GM19240 (cell line): ENCODE measurements around the gene SLC25A45.
"Not testable (repeated sequence)": the region's sequence is repeated elsewhere in the genome, so short reads cannot be mapped to it uniquely, and the experiment has no call there.

Experiments
- DNase-seq: peaks from one replicate; pipeline ENCODE4 v3.0.0; 2011; ENCODE audit warnings: low spot score; ENCODE audit not compliant: insufficient read length

SLC25A45 gene

GRCh38 chr11:65363770-65364169 lies 18.7 kb downstream of the SLC25A45 start:
- DNase-seq: no peak

DNA sequence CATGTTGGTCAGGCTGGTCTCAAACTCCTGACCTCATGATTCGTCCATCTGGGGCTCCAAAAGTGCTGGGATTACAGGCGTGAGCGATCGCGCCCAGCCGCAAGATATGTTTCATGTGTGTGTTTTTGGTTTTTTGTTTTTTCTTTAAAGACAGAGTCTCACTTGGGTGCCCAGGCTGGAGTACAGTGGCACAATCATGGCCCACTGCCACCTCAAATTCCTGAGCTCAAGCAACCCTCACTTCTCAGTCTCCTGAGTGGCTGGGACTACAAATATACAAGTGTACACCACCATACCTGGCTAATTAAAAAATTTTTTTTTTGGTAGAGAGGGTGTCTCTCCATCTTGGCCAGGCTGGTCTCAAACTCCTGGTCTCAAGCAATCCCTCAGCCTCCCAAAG lies 19.5 kb downstream of the SLC25A45 start:
- DNase-seq: no peak

DNA sequence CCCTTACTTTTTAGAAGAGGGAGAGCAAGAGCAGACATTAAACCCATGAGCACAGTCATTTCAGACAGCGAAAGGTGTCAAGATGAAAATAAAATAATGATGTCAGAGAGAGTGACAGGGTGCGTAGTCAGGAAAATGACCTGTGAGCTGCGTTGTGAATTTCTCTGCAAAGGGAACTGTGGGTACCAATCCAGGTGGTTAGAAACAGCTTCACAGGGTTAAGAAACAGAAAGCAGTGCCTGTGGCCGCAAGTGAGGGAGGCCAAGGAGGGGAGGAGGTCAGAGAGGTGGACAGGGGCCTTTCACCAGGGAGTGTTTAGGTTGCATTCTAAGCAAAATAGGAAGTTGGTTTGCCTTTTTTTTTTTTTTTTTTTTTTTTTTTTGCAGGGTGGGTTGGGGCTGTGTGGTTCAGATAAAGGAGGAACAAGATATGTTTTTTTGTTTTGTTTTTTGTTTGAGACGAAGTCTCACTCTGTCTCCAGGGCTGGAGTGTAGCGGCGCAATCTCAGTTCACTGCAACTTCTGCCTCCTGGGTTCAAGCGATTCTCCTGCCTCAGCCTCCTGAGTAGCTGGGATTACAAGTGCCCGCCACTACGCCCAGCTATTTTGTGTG lies 20.0 kb downstream of the SLC25A45 start:
- peak; percentile 32 for DNase-seq

- no peak for DNase-seq
These were observed 24.5 kb downstream of the SLC25A45 start for GRCh38 chr11:65357856-65358356.

DNA sequence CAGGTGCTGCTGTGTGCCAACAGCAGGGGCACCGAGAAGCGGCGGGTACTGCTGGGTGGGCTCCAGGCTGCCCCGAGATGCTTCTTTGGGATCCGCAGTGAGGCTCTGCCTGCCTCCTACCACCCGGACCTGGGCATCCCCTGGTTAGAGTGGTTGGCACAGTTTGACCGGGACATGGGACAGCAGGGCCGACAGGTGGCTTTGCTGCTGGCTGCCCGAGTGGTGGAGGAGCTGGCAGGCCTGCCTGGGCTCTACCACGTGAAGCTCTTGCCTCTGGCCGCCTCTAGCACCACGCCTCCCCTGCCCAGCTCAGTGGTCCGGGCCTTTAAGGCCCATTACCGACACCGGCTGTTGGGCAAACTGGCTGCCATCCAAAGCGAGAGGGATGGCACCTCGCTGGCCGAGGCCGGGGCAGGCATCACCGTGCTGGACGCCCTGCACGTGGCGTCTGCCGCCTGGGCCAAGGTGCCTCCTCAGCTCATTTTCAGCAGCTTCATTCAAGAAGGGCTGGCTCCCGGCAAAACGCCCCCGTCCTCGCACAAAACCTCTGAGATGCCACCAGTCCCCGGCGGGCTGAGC lies 26.0 kb downstream of the SLC25A45 start:
- DNase-seq: no peak

- no peak for DNase-seq
These were observed 26.6 kb downstream of the SLC25A45 start for GRCh38 chr11:65355776-65356393.

DNA sequence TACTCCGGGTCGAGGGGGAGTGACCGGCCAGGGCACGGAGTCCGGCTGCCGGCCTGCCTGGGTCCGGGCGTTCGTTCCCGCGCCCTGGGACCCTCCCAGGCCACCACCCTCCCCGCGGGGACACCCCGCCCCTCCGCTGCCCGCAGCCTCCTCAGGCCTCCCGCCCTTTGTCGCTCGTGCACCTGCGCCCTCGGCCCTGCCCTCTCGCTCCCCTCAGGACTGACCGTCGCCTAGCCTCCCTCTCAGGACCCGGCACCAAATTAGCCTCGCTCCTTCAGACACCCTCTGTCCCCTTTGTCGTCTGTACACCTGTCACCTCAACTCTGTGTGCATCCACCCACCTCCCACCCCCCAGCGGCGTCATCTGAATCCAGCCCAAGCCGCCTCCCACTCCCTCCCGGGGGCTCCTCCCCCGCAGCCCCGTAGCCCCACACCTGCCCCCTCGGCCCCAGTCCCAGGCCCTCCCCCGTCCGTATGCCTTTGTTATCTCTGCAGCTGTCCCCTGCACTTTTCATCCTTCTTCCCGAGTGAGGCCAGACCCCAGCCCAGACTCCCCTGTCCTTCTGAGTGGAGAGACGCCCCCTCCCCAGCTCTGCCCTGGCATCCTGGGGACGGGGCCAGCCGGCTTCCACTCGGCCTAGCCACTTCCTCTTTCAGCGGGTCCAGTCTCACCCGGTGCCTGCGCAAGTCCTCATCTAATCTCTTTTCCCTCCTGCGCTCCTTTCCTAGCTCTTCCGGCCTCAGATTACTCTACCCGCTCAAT lies 27.3 kb downstream of the SLC25A45 start:
- DNase-seq: no peak

GRCh38 chr11:65354265-65355012 lies 28.0 kb downstream of the SLC25A45 start, which contains the start of gene TIGD3:
Gene TIGD3 (plus strand): TSS chr11:65354751. CDS start chr11:65355809, 1,058 bp downstream.
- DNase-seq: peak; percentile 99

DNA sequence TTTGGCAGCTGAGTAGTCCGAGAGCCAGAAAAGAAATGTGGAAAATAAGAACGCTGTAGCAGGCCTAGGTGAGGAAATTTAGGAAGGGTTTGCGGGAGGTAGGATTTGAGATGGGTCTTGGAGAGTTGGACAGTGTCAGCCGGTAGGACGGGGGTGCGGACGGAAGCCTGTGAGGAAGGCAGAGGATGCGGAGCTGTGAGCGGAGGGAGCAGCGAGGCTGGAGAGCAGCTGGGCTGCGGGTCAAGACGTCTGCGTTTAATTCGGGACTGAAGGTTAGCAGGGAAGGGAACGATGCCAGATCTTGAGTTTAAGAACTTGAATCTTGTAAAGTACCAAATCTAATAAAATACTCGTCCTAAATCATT lies 28.6 kb downstream of the SLC25A45 start:
- no peak for DNase-seq

- no peak for DNase-seq
These were observed 29.1 kb downstream of the SLC25A45 start for GRCh38 chr11:65353376-65353775.

- no peak for DNase-seq
These were observed 29.7 kb downstream of the SLC25A45 start for GRCh38 chr11:65352783-65353182.

DNA sequence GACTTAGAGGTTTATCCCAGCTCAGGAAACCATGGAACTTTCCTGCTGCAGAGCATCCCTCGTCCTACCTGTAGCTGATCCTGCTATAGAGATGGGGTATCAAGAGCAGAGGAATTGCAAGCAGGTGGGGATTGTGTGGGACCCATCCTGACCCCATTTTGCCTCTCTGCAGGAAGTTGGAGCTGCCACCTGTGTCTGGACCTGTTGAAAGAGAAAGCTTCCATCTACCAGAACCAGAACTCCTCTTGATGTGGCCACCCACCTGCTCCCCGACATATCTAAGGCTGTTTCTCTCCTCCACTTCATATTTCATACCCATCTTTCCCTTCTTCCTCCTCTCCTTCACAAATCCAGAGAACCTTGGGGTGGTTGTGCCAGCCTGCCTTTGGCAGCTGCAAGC lies 30.9 kb downstream of the SLC25A45 start:
- no peak for DNase-seq

DNA sequence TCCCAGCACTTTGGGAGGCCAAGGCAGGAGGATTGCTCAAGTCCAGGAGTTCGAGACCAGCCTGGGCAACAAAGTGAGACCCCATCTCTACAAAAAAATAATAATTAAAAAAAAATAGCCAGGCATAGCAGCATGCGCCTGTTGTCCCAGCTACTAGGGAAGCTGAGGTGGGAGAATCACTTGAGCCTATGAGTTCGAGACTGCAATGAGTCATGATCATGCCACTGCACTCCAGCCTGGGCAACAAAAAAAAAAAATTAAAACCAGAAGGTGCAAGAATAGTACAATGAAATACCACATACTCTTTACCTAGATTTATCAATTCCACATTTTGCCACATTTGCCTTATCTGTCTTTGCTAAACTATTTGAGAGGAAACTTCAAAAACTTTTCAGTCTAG lies 40.6 kb downstream of the SLC25A45 start:
- no peak for DNase-seq

- no peak for DNase-seq
These were observed 42.2 kb downstream of the SLC25A45 start for GRCh38 chr11:65340226-65340625.

GRCh38 chr11:65338676-65339075 lies 43.8 kb downstream of the SLC25A45 start:
- DNase-seq: no peak

GRCh38 chr11:65334696-65335295 lies 47.6 kb downstream of the SLC25A45 start:
- DNase-seq: no peak

DNA sequence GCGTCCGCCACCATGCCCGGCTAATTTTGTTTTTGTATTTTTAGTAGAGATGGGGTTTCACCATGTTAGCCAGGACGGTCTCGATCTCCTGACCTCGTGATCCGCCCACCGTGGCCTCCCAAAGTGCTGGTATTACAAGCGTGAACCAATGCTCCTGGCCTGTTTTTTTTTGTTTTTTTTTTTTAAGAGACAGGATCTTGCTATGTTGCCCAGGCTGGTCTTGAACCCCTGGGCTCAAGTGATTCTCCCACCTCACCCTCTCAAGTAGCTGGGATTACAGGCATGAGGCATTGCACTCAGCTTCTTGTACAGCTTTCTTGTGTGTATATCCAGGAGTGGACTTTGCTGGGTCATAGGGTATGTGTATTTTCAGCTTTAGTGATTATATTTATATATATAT lies 49.9 kb downstream of the SLC25A45 start:
- DNase-seq: not testable (repeated sequence)

DNA sequence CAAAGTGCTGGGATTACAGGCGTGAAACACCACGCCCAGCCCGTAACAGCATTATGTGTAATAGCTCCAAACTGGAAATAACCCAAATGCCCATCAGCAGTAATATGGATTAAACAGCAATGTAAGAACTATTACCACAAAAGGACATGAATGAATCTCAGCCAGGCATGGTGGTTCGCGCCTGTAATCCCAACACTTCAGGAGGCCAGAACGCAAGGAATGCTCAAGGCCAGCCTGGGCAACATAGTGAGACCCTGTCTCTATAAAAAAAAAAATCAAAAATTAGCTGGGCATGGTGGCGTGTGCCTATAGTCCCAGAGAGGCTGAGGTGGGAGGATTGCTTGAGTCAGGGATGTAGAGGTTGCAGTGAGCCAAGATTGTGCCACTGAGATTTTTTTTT lies 51.9 kb downstream of the SLC25A45 start:
- no peak for DNase-seq

DNA sequence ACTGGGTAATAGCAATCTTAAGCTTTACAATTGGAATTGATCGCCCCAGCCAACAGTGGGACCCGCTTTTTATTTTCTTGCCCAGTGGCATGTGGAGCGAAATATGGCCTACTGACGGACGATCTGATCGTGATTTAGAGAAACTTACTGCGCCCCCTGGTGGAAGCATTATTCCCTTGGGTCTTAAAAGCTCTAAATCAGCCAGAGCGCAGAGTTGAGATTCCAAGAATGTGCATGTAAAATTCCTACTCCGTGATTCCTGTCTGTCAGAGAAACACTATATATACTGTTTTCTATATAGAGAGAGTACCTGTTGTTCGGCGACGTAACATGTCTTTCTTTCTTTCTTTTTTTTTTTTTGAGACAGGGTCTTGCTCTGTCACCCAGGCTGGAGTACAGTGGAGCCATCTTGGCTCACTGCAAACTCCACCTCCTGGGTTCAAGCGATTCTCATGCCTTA lies 52.5 kb downstream of the SLC25A45 start:
- DNase-seq: peak; percentile 64

DNA sequence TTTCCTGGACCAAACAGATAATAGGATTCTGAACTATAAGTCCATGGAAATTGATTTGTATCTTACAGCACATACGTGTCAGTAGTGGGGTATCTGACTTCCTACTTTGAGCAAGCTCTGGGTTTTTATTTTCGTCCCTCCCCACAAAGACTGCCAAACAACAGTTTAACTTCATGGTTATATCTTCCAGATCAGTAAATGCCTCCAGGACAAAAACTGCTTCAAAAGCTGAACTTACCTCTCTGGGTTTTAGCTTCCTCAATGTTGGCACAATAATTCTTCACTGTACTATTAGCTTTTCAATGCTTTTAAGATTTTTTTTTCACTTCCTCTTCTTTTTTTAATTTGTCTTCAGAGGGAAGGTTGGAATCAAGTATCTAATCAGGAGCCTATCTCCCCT lies 53.0 kb downstream of the SLC25A45 start:
- no peak for DNase-seq

DNA sequence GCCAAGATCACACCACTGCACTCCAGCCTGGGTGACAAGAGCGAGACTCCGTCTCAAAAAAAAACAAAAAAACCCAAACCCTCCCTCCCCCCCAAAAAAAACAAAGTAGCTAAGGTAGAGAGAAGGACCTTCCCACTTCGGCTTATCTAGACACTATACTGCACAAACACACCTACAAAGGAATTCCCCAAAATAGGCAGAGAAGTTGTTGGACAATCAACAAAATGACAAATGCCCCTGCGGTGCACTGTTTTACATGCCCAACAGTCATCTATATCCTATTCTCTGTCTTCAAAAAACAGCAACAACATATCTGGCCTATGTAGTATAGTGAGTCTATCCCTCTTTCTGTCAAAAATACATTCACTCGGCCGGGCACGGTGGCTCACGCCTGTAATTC lies 55.4 kb downstream of the SLC25A45 start:
- DNase-seq: no peak
